K562 (cell line): ENCODE data around the gene STK36. TPM values are rescaled to one million over a fixed set of nuclear protein-coding genes. Genes with fewer than 3 reads are reported as not detected.

Experiments used
- ATAC-seq: fragments of 200-7000 bp; cut with Tn5 transposase; 3 replicates; pipeline ENCODE4 v1.9.1; 2020; ENCODE audit warnings: moderate library complexity
- BruUV-seq: library from RNA; stranded (reverse); fragments of 400-500 nt; replicated peaks from 2 replicates; lab custom pipeline; 2021; lab: Mats Ljungman, UMichigan
- CTCF ChIA-PET: fragments of 300-600 bp; formaldehyde crosslinking; extraction: SDS; loops from one replicate; lab custom pipeline; 2021; ENCODE audit warnings: low intra/inter-chr PET ratio; lab: Yijun Ruan, JAX
- POLR2A ChIA-PET: fragments of 300-600, 350-650 bp; sonication (Branson Sonifier 250); formaldehyde crosslinking; extraction: SDS; loops from one replicate; lab custom pipeline; 2021; ENCODE audit warnings: antibody characterized with exemption, inconsistent platforms; lab: Yijun Ruan, JAX
- DNase-seq, 4 experiments: peaks; one replicate each; pipeline versions ENCODE4 v3.0.0 to v3.0.0-alpha.2; 2011 to 2018; ENCODE audit warnings: low spot score in 3 of 4, mixed read lengths in 3 of 4; ENCODE audit errors: extremely low read depth in 1 of 4
- FAIRE-seq: peaks from 2 replicates; lab custom pipeline; 2011; peaks lifted over from hg19 to GRCh38; lab: Jason Lieb, UNC
- H2AFZ ChIP-seq: 2 replicates; pipeline ENCODE4 v1.6.0; 2011; ENCODE audit warnings: low read depth, low read length, control low read depth, inconsistent platforms
- H3K27ac ChIP-seq: fragments of 200-600 bp; 3 replicates; pipeline ENCODE4 v1.8.0; 2011; ENCODE audit warnings: low read depth, mild to moderate bottlenecking, control low read depth, inconsistent platforms, low read length, moderate library complexity, mixed read lengths; ENCODE audit errors: extremely low read depth
- H3K27me3 ChIP-seq, 2 experiments: fragments of 300-600 bp in 1 of 2; 2 replicates in 1 of 2; 3 replicates in 1 of 2; pipeline versions ENCODE4 v1.6.0 to v1.8.0; 2011; ENCODE audit warnings: inconsistent platforms in 2 of 2, low read length in 2 of 2, mild to moderate bottlenecking in 1 of 2, mixed read lengths in 1 of 2, moderate library complexity in 1 of 2; ENCODE audit not compliant: control insufficient read depth in 2 of 2, insufficient read depth in 2 of 2
- H3K36me3 ChIP-seq: fragments of 300-600 bp; 3 replicates; pipeline ENCODE4 v1.8.0; 2011; ENCODE audit warnings: mild to moderate bottlenecking, low read length, inconsistent platforms; ENCODE audit not compliant: control insufficient read depth, insufficient read depth
- H3K4me1 ChIP-seq, 2 experiments: fragments of 200-600 bp in 1 of 2; replicated peaks in 1 of 2; 2 replicates in 1 of 2; 3 replicates in 1 of 2; pipeline versions ENCODE4 v1.5.1 to v1.8.0; 2011; ENCODE audit warnings: inconsistent platforms in 2 of 2, low read length in 2 of 2, mild to moderate bottlenecking in 1 of 2, mixed read lengths in 1 of 2, moderate library complexity in 1 of 2; ENCODE audit not compliant: control insufficient read depth in 2 of 2, insufficient read depth in 2 of 2
- H3K4me2 ChIP-seq: 2 replicates; pipeline ENCODE4 v1.6.1; 2011; ENCODE audit warnings: low read length, control low read depth, inconsistent platforms, mixed read lengths; ENCODE audit not compliant: insufficient read depth
- H3K4me3 ChIP-seq: fragments of 200-600 bp; sonication (generic), shearing (Covaris generic); 2 replicates; pipeline ENCODE4 v1.5.1; 2016; ENCODE audit warnings: control low read depth, inconsistent platforms
- H3K79me2 ChIP-seq: fragments of 200-600 bp; 3 replicates; pipeline ENCODE4 v1.8.0; 2011; ENCODE audit warnings: low read length, inconsistent platforms; ENCODE audit not compliant: control insufficient read depth, insufficient read depth
- H3K9ac ChIP-seq, 2 experiments: 2 replicates each; pipeline versions ENCODE4 v1.6.0 to v1.6.1; 2011; ENCODE audit warnings: low read depth in 2 of 2, low read length in 2 of 2, control low read depth in 1 of 2, inconsistent platforms in 1 of 2, mild to moderate bottlenecking in 1 of 2, mixed read lengths in 1 of 2; ENCODE audit not compliant: insufficient read depth in 1 of 2
- H3K9me1 ChIP-seq: one replicate; pipeline ENCODE4 v1.6.0; 2011; ENCODE audit warnings: inconsistent platforms, mild to moderate bottlenecking, low read length, moderate library complexity; ENCODE audit not compliant: control insufficient read depth, insufficient read depth
- H3K9me3 ChIP-seq: replicated peaks from 2 replicates; pipeline ENCODE4 v1.5.1; 2011; ENCODE audit warnings: low read depth, low read length, inconsistent platforms; ENCODE audit not compliant: control insufficient read depth, insufficient read depth
- H4K20me1 ChIP-seq: replicated peaks from 2 replicates; pipeline ENCODE4 v1.6.1; 2011; ENCODE audit warnings: low read length, inconsistent platforms, mixed read lengths; ENCODE audit not compliant: control insufficient read depth, insufficient read depth
- HLTF ChIP-seq: fragments of 450-650 bp; IDR thresholded peaks from 2 replicates; pipeline ENCODE4 v1.6.1; 2016
- JUNB ChIP-seq: fragments of 450-650 bp; formaldehyde crosslinking; conservative IDR thresholded peaks from 2 replicates; pipeline ENCODE4 v1.4.0; 2020; ENCODE audit warnings: mild to moderate bottlenecking
- RBFOX2 ChIP-seq: fragments of 200-400 bp; formaldehyde crosslinking; IDR thresholded peaks from 2 replicates; pipeline ENCODE4 v1.6.1; 2017; ENCODE audit warnings: low read depth, mild to moderate bottlenecking, low read length, moderate library complexity
- TCFL5 ChIP-seq: fragments of 250-450 bp; sonication (Bioruptor Pico); conservative IDR thresholded peaks from 2 replicates; pipeline ENCODE4 v1.6.1; 2021; ENCODE audit warnings: mild to moderate bottlenecking, moderate library complexity, matching md5 sums
- ZBTB8A ChIP-seq: fragments of 450-650 bp; IDR thresholded peaks from 2 replicates; pipeline ENCODE4 v1.6.1; 2018; ENCODE audit warnings: mild to moderate bottlenecking, moderate library complexity; ENCODE audit not compliant: partially characterized antibody
- WGBS: fragments of 100-300 bp; shearing (Covaris generic); methylation state at CpG from one replicate; pipeline ENCODE4 v1.1.6; 2016; ENCODE audit warnings: low coverage, mixed read lengths; ENCODE audit not compliant: insufficient coverage; ENCODE audit errors: missing lambda C conversion rate; 5-methylcytosine and 5-hydroxymethylcytosine counted together
- in situ Hi-C: fragments of 300-500 bp; cut with MboI; formaldehyde crosslinking; loops from 4 replicates; pipeline ENCODE4 v1.15.0; 2018; ENCODE audit warnings: inconsistent platforms, mixed read lengths
- intact Hi-C: fragments of 100-400 bp; cut with micrococcal nuclease; formaldehyde crosslinking; loops from 2 replicates; pipeline ENCODE4 v1.14.2; 2022
- polyA plus RNA-seq, 8 experiments: library from polyadenylated mRNA; depleted of rRNA in 4 of 8; stranded (reverse) in 5 of 8; unstranded in 3 of 8; fragments of >200 nt; fragmentation: Nextera tagmentation in 2 of 8; fragmentation: Illumina TruSeq in 1 of 8; extraction: Ambion mirVana in 2 of 8; extraction: Trizol in 1 of 8; gene quantifications; 2 replicates each; pipeline versions ENCODE4 v1.2.1 to v1.2.3, GENCODE V29; 2011 to 2014; ENCODE audit warnings: inconsistent platforms in 1 of 8, missing spikeins in 1 of 8
- total RNA-seq, 7 experiments: library from RNA; depleted of rRNA in 6 of 7; stranded (reverse); fragments of >200 nt in 6 of 7; fragmentation: Illumina TruSeq in 2 of 7; extraction: Trizol in 2 of 7; gene quantifications; 2 replicates each; pipeline versions ENCODE4 v1.2.1 to v1.2.3, GENCODE V29; 2011 to 2021; ENCODE audit warnings: low replicate concordance in 1 of 7
- TF ChIP-seq, protein P1 (sequence below): fragments of 450-650 bp; IDR thresholded peaks from 2 replicates; pipeline ENCODE4 v1.6.1; 2016; ENCODE audit warnings: antibody characterized with exemption
- TF ChIP-seq, protein P2 (sequence below), 2 experiments: IDR thresholded peaks in 1 of 2; conservative IDR thresholded peaks in 1 of 2; 2 replicates each; pipeline ENCODE4 v1.6.1; 2016; ENCODE audit warnings: low read depth in 2 of 2, mild to moderate bottlenecking in 1 of 2, missing compliant biosample characterization in 1 of 2, missing genetic modification characterization in 1 of 2, moderate library complexity in 1 of 2
- TF ChIP-seq, protein P3 (sequence below): fragments of 450-650 bp; IDR thresholded peaks from 2 replicates; pipeline ENCODE4 v1.6.1; 2017; ENCODE audit warnings: antibody characterized with exemption, mild to moderate bottlenecking
- TF ChIP-seq, protein P4 (sequence below): fragments of 450-650 bp; formaldehyde crosslinking; IDR thresholded peaks from 2 replicates; pipeline ENCODE4 v1.4.0; 2020; ENCODE audit warnings: mild to moderate bottlenecking, moderate library complexity

Gene STK36
- total and polyA plus RNA-seq, 9 of the 15 experiments (the other 6 are each of a cell fraction or from before 2014, with no cell fraction given) = 3.5 to 12.4 (median 6.7) TPM

DNA sequence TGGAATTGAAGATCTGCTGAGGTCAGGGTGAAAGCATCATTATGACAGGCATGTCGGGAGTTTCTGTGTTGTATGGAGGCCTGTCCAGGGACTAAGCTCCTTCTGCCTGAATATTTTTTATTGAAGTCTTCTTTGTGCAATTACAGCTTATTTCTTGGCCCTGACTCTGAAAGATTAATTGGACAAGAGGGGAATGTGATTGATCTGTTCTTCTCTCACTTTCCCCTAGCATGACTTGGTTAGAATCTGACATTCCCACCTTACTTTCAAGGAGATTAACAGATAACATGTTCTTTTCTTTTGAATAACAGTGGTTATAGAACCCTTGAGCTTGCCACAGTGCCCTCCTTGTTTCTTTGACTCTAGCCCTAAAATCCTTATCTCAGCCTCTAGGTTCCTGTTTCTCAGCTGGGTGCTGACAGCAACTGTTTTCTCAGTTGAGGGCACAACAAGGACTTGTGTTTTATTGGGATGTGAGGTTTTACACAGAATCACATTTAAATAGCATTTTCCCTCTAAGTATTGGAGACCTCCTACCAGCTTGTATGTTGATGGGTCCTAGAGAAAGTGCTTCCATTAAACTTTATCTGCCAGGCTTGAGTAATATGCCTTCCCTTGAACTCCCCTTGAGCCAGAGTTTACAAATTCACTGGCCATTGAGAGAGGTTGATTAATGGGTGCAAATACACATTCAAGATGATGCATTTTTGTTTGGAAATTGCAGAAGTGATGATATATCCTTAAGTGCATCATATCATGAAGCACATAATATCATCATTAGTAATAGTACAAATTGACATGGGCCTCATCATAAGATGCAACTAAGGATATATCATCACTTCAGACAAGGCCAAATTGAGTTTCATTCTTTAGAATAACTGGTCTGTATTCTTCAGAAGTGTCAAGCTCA, 51.2 kb downstream of the STK36 start:
- CTCF ChIA-PET = no interaction called here
- TF ChIP-seq JUNB (CRISPR knock-in tag) = no peak
- no peak for TF ChIP-seq TCFL5 (CRISPR knock-in tag)
- no peak for TF ChIP-seq HLTF
- TF ChIP-seq, protein P1, sequence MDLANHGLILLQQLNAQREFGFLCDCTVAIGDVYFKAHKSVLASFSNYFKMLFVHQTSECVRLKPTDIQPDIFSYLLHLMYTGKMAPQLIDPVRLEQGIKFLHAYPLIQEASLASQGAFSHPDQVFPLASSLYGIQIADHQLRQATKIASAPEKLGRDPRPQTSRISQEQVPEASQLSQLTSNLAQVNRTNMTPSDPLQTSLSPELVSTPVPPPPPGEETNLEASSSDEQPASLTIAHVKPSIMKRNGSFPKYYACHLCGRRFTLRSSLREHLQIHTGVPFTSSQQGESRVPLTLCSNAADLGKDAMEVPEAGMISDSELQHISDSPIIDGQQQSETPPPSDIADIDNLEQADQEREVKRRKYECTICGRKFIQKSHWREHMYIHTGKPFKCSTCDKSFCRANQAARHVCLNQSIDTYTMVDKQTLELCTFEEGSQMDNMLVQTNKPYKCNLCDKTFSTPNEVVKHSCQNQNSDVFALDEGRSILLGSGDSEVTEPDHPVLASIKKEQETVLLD = no peak
- TF ChIP-seq, protein P2, sequence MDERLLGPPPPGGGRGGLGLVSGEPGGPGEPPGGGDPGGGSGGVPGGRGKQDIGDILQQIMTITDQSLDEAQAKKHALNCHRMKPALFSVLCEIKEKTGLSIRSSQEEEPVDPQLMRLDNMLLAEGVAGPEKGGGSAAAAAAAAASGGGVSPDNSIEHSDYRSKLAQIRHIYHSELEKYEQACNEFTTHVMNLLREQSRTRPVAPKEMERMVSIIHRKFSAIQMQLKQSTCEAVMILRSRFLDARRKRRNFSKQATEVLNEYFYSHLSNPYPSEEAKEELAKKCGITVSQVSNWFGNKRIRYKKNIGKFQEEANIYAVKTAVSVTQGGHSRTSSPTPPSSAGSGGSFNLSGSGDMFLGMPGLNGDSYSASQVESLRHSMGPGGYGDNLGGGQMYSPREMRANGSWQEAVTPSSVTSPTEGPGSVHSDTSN (CRISPR knock-in tag; IDR thresholded peaks at IDR 0.05; ENCODE audit: low read depth) = no peak
- TF ChIP-seq, protein P2 (tag; conservative IDR thresholded peaks at IDR 0.05; ENCODE audit: low read depth) = 0 out of 2 replicates have a peak, but pooled peaks have one; percentile 2
- no peak for TF ChIP-seq RBFOX2
- TF ChIP-seq, protein P3, sequence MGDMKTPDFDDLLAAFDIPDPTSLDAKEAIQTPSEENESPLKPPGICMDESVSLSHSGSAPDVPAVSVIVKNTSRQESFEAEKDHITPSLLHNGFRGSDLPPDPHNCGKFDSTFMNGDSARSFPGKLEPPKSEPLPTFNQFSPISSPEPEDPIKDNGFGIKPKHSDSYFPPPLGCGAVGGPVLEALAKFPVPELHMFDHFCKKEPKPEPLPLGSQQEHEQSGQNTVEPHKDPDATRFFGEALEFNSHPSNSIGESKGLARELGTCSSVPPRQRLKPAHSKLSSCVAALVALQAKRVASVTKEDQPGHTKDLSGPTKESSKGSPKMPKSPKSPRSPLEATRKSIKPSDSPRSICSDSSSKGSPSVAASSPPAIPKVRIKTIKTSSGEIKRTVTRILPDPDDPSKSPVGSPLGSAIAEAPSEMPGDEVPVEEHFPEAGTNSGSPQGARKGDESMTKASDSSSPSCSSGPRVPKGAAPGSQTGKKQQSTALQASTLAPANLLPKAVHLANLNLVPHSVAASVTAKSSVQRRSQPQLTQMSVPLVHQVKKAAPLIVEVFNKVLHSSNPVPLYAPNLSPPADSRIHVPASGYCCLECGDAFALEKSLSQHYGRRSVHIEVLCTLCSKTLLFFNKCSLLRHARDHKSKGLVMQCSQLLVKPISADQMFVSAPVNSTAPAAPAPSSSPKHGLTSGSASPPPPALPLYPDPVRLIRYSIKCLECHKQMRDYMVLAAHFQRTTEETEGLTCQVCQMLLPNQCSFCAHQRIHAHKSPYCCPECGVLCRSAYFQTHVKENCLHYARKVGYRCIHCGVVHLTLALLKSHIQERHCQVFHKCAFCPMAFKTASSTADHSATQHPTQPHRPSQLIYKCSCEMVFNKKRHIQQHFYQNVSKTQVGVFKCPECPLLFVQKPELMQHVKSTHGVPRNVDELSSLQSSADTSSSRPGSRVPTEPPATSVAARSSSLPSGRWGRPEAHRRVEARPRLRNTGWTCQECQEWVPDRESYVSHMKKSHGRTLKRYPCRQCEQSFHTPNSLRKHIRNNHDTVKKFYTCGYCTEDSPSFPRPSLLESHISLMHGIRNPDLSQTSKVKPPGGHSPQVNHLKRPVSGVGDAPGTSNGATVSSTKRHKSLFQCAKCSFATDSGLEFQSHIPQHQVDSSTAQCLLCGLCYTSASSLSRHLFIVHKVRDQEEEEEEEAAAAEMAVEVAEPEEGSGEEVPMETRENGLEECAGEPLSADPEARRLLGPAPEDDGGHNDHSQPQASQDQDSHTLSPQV = no peak
- TF ChIP-seq, protein P4, sequence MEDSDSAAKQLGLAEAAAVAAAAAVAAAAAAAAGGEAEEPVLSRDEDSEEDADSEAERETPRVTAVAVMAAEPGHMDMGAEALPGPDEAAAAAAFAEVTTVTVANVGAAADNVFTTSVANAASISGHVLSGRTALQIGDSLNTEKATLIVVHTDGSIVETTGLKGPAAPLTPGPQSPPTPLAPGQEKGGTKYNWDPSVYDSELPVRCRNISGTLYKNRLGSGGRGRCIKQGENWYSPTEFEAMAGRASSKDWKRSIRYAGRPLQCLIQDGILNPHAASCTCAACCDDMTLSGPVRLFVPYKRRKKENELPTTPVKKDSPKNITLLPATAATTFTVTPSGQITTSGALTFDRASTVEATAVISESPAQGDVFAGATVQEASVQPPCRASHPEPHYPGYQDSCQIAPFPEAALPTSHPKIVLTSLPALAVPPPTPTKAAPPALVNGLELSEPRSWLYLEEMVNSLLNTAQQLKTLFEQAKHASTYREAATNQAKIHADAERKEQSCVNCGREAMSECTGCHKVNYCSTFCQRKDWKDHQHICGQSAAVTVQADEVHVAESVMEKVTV (CRISPR knock-in tag) = no peak
- TF ChIP-seq ZBTB8A = no peak

More for the DNA sequence above, 51.2 kb downstream of the STK36 start:
- Histone ChIP-seq H3K36me3 (peaks cover 6% of the 10 kb centered on the region; the same call in 2 of the 3 replicates), H3K4me1 (peaks cover 19 to 36% of the 10 kb centered on the region in 2 experiments), H4K20me1 (peaks cover 7% of the 10 kb centered on the region; the same call in 1 of the 2 replicates), H3K9me3 (no peaks in the 10 kb centered on the region), H2AFZ (no peak overlapping the region), H3K4me2 (no peak overlapping the region; the same call in 1 of the 2 replicates), H3K27me3 (no peaks in the 10 kb centered on the region), H3K9ac (no peak overlapping the region), H3K27ac (peak overlapping the region; percentile 16; the same call in 1 of the 3 replicates), H3K79me2 (peaks cover 69% of the 10 kb centered on the region), H3K4me3 (no peak overlapping the region), H3K9me1 (peaks cover 2% of the 10 kb centered on the region)
- intact Hi-C loops (no loop called here), in situ Hi-C loops (loop anchor here (10.0 kb wide), 1 partner anchor 122 kb away; no protein-coding TSS in a partner anchor)
- ATAC-seq = peak; percentile 57; the same call in 2 of the 3 replicates
- POLR2A ChIA-PET = interaction anchor here (0.9 to 1.7 kb wide), 5 partner anchors 8 to 299 kb away, joined by 3 to 11 read pairs (median 5); partner anchors contain the start of gene TTLL4
- BruUV-seq = no TSS peak
- FAIRE-seq = peak; percentile 72
- 0% methylated on average over 1 of the region's 1 CpG for WGBS
- DNase-seq = peak in 1 of 4 experiments; percentile 32
